Fibroblast of the aortic adventitia (primary cell): Measurements from ENCODE around the gene BLM. TPM values are rescaled to one million over a fixed set of nuclear protein-coding genes. Genes with fewer than 3 reads are reported as not detected.

Experiments
- DNase-seq: peaks from one replicate; pipeline ENCODE4 v3.0.0-alpha.2; 2010; ENCODE audit warnings: low read depth
- H3K4me3 ChIP-seq: 2 replicates; pipeline ENCODE4 v1.5.1; 2011; ENCODE audit warnings: low read depth, mild to moderate bottlenecking, control low read depth, low read length, moderate library complexity
- CTCF ChIP-seq: IDR thresholded peaks from 2 replicates; pipeline ENCODE4 v1.5.1; 2011; ENCODE audit warnings: mild to moderate bottlenecking, low read length, control low read depth, inconsistent platforms; ENCODE audit not compliant: insufficient read depth
- total RNA-seq: library from RNA; depleted of rRNA; stranded (reverse); fragments of >200 nt; gene quantifications from 2 replicates; pipeline ENCODE4 v1.2.3, GENCODE V29; 2012; ENCODE audit warnings: low replicate concordance

The BLM gene
- total RNA-seq, 1 donor, result 12.2 TPM

- TF ChIP-seq CTCF, result no peak
- DNase-seq, result no peak
- H3K4me3 ChIP-seq, result no peak overlapping the region
Measured at GRCh38 chr15:90749754-90750153, 32.6 kb downstream of the BLM start.

- TF ChIP-seq CTCF, result no peak
- no peak overlapping the region for H3K4me3 ChIP-seq
- no peak for DNase-seq
Measured at GRCh38 chr15:90750186-90750585, 33.0 kb downstream of the BLM start.

GRCh38 chr15:90751300-90751825, 34.2 kb downstream of the BLM start:
- DNase-seq, result no peak
- no peak overlapping the region for H3K4me3 ChIP-seq
- no peak for TF ChIP-seq CTCF

GRCh38 chr15:90756916-90757315, 39.8 kb downstream of the BLM start:
- no peak overlapping the region for H3K4me3 ChIP-seq
- no peak for TF ChIP-seq CTCF
- no peak for DNase-seq

- TF ChIP-seq CTCF, result no peak
- no peak for DNase-seq
Measured at GRCh38 chr15:90757461-90757860, 40.3 kb downstream of the BLM start.

GRCh38 chr15:90760661-90761232, 43.6 kb downstream of the BLM start:
- TF ChIP-seq CTCF, result no peak
- DNase-seq, result no peak
- H3K4me3 ChIP-seq, result no peak overlapping the region

More at GRCh38 chr15:90757461-90757860, 40.3 kb downstream of the BLM start:
- H3K4me3 ChIP-seq, result no peak overlapping the region

GRCh38 chr15:90761629-90762028, 44.5 kb downstream of the BLM start:
- DNase-seq, result no peak
- H3K4me3 ChIP-seq, result no peak overlapping the region

More at GRCh38 chr15:90761629-90762028, 44.5 kb downstream of the BLM start:
- no peak for TF ChIP-seq CTCF
